ENCODE measurements around the gene FAM83D.

DNA sequence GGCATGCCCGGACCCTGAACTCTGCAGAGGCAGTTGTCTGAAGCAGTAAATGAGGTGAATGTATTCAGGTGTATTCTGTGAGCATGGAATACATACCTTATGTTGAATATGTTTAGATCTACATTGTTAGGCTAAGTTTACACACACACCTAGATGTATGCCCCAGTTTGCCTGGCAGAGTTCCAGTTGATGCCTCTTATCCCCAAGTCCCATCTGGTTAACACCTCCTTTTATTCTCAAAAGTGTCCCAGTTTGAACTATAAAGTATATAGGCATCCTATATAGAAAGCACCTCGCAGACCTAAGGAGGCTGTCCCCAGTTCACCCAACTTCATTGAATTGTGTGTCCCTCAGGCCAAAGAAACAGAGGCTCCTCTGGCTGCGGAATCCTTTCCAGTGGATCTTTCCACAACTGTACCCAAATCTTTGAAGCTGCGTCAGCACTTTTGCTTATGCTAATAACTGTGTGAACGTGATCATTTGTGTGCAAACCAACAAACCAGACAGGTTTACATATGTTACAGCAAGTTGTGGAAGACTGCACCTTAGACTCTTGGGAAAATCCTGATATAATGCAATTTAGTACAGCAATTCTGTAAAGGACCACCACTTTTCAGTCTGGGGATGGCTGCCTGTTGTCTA, 31.1 kb downstream of the FAM83D start:
- TF ChIP-seq POLR2AphosphoS5 (IDR thresholded peaks at IDR 0.05; ENCODE audit: borderline replicate concordance, low read depth, low read length) (no peak; the same call in 1 of the 2 replicates), EZH2 (IDR thresholded peaks at IDR 0.05) (no peak), FOXP2 (optimal IDR thresholded peaks at IDR 0.05; ENCODE audit: control extremely low read depth, extremely low read length, insufficient read depth) (no peak)

Data from SK-N-MC (cell line).